MM.1S (cell line): ENCODE measurements around the gene ABHD1.

ENCODE experiments used
- EZH2 ChIP-seq: fragments of 300-600 bp; sonication (generic); optimal IDR thresholded peaks from 2 replicates; pipeline ENCODE3; 2017; ENCODE audit warnings: low read depth, mild to moderate bottlenecking, antibody characterized with exemption, low read length, mixed read lengths
- EZH2phosphoT487 ChIP-seq: fragments of 300-600 bp; sonication (generic); IDR thresholded peaks from 2 replicates; pipeline ENCODE4 v1.6.1; 2018; ENCODE audit warnings: antibody characterized with exemption, low read length
- TF ChIP-seq, protein P1 (sequence below): fragments of 300-600 bp; sonication (generic); IDR thresholded peaks from 2 replicates; pipeline ENCODE4 v1.5.1; 2016; ENCODE audit warnings: antibody characterized with exemption, low read length, mixed read lengths

DNA sequence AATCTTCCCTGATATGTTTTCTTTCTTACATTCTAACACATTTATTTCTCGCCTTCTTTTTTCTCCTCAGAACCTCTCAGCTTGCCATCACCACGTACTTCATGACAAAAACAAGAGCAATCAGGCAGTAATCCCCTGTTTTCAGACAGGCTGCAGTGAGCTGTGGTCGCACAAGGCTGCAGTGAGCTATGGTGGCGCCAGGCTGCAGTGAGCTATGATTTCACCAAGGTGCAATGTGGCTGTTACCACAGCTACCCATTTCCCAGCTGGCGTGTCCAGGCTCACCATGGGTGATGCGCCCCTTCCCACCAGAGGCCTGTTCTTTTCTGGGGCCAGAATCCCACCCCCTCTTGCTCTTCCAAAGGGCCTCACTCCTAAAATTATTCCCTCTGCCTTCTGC is 51.0 kb downstream of the ABHD1 start:
- TF ChIP-seq, protein P1, sequence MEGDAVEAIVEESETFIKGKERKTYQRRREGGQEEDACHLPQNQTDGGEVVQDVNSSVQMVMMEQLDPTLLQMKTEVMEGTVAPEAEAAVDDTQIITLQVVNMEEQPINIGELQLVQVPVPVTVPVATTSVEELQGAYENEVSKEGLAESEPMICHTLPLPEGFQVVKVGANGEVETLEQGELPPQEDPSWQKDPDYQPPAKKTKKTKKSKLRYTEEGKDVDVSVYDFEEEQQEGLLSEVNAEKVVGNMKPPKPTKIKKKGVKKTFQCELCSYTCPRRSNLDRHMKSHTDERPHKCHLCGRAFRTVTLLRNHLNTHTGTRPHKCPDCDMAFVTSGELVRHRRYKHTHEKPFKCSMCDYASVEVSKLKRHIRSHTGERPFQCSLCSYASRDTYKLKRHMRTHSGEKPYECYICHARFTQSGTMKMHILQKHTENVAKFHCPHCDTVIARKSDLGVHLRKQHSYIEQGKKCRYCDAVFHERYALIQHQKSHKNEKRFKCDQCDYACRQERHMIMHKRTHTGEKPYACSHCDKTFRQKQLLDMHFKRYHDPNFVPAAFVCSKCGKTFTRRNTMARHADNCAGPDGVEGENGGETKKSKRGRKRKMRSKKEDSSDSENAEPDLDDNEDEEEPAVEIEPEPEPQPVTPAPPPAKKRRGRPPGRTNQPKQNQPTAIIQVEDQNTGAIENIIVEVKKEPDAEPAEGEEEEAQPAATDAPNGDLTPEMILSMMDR: no peak
- TF ChIP-seq EZH2 (no peak), EZH2phosphoT487 (no peak)
